Medulla oblongata (tissue), 1 donor: Measurements from ENCODE around the gene SLC35E1.

Source experiments
- DNase-seq: peaks from one replicate; pipeline ENCODE4 v3.0.0-alpha.2; 2015; ENCODE audit errors: extremely low spot score

Gene SLC35E1

GRCh38 chr19:16598848-16599247, 26.6 kb upstream of the SLC35E1 start:
- DNase-seq: no peak

DNA sequence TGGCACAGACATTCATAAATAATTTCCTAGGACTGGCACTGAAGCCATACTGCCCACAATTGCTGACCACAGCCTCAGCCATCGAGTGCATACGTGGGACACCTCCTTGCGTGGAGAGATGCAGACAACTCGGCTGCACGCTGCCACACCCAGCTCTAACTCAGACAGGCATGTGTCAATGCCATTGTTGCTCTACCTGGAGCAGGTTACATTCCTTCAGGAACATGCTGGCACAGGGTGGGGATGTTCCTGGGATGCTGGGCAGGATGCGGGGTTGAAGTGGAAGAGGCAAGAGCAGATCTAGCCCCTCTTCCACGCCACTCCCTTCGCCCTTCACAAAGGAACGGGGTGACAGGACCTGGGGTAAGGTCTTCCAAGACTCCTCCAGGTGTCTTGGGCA, 24.2 kb upstream of the SLC35E1 start:
- DNase-seq: no peak

DNA sequence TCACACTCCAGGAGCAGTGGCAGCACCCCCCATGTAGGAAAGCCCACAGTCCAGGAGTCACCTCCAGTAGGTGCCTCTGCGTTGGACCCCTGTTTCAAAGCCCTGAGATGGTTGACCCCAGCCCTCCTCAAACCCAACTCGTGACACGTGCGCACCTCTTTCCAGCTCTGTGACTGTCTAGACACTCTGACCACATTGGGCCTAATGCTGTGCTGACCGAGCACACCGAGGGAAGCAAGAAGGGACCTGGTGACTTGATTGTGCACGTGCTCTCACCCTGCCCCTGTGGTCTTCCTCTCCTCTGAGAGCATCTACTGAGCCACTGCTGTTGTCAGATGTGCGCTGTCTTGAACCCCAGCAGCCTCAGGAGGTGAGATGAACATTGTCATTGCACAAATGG, 22.9 kb upstream of the SLC35E1 start:
- DNase-seq: no peak

DNA sequence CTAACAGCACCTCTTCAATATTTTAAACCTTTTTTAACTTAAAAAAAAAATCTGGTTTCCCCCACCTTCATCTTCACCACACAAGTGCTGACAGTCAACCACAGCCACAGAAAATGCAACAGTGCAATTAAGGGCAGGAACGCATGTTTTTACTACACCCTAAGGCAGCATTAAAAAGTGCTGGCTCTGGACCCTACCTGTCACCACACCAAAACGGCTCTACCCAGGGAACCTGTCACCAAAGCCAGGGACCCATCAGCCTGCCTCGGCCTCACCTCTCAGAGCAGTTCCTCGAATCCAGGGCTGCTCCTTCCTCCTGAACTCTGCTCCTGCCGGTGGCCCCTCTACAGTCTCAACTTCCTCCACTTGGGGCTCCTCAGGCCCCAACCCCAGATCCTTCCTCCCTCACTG, 22.5 kb upstream of the SLC35E1 start:
- DNase-seq: no peak

DNA sequence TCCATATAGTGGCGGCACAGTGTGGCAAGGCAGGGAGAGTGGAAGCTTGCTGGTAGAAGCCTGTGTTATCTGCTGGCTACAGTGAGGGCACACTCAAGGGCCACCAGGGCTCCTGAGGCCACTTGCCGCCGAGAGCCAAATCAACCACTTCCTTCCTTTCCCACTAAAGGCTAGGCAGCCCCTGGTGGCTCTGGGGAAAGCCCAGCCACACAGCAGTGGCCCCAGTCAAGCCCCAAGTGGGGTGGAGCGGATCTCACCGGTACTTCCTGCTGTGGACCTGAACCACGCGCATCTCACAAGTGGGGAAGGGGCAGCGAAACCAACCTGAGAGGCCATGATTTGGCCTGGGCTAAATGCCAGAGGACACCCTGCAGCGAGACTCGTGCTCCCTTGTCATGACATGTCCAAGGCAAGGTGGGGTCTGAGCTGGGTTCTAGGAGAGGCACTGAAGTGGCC, 21.9 kb upstream of the SLC35E1 start:
- DNase-seq: peak; percentile 41

DNA sequence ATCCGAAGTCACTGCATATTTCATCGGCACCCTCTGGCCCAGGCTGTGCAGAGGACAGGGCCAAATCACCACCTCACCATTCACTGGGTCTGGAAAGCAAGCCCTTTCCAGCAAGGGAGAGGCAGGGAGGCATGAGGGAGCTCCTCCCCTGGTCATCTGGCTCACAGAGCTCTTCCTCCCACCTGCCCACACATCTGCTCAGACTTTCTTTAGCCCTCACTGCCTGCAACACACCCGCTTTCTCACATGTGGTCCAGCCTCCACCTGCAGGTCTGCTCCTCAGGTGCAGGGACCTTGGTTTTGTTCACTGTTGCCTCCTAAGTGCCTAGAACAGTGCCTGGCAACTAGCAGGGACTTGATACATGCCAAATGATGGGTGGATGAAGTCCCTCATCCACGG, 21.0 kb upstream of the SLC35E1 start:
- no peak for DNase-seq

DNA sequence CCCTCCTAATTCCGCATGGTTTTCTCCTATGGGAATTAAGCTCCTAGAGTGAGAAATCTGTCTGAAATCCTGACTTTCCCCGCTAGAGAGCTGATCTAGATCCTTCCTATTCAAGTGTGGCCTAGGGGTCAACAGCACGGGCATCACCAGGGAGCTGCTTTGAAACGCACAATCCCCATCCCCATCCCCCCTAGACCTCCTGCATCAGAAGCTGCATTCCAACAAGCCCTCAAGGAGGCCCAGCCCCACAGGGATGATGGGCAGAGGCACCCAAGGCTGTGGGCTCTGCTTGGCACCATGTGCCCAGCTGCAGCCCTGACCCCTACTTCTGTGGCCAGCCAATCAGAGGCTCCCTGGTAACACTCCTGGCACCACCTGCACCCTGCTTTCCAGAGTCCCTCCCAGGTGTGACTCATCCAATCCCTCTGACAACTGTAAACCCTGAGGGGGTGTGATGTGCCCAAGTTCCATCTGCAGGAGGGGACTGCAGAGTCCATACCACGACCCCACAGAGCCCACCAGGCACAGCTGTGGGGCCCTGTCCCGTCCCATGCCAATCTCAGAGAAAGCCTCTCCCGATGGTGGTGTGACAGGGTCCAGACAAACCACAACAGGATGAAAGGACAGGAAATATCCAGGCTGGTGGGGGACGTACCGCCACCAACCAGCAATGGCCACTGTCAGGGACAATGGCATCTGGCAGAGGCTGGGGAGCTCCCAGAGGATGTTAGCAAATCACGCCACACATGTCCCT, 19.8 kb upstream of the SLC35E1 start:
- no peak for DNase-seq

DNA sequence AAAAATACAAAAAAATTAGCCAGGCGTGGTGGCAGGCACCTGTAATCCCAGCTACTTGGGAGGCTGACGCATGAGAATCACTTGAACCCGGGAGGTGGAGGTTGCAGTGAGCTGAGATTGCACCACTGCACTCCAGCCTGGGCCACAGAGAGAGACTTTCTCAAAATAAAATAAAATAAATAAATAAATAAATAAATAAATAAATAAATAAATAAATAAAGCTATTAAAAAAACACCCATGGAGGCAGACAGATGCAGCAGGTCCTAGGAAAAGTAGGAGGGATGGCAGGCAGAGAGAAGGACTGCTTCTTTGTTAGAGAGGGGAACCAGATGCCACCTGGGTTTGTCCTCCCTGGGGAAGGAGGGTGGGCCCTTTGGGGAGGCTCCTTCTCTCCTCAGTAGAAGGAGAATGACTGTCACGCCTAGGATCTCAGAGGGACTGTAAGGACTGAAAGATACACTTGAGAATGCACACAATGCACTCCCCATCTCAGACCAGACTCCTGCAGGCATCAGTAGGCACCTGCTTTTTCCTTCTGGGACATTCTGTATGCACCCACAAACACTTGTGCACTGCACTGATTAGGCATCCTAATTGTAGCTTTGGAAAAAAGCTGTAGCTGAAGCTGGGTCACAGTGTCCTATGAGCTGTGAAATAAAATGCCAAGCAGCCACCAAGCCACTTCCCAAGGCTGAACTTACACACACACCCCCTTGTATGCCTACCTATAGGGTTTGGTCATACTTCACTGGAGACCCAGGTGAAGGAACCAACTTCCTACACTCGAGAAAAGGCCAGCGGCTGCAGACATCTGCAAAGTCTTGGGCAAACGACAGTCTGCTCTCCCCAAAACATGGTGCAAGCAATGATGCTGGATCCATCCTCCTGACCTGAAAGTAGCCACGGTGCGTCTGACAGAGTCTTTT, 18.9 kb upstream of the SLC35E1 start:
- DNase-seq: no peak

DNA sequence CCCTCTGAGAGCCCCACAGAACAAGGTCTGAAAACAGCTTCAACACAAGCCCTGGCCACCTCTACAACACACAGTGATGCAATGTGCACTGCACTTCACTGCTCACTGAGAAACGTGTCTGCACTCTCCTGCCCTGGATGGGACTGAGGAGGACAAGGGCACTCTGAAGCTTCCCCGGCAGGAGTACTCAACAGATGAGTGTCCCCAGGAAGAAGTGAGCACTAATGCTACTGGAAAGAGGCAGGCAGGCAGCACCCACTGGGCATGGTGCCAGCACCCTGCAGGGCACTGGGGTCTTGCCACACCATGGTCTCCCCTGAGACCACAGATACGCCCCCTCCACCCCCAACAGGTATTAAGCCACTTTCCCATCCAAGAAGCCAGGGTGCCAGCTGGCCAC, 17.7 kb upstream of the SLC35E1 start:
- no peak for DNase-seq

DNA sequence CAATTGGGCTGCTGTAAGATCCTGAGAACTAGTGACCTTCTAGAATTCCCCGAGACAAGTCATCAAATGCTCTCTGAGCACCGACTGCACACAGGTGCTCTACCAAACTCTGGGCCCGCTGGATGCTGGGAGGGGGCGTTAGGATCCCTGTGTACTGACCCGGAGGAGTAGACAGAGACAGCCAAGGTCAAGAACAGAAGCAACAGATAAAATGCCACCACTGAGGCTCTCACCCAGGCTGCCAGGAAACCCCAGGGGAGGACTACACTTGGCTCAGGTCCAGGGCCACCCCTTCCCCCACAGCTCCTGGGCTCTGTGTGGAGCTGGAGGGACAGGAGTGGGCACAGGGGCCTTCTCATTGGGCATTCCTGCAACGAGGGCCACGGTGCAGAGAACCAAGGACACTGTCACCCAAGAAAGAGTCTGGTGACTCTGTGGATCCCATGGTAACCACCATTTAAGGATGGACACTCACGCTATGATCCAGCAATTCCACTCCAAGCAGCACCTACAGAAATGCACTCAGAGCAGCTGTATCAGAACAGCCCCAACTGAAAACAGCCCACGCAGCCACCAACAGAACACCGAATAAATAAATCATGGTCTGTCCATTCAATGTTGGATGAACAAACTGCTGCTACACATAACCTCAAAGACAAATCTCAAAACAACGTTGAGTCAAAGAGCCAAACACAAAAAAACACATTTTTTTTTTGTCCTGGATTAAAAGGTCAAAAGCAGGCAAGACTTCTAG, 16.8 kb upstream of the SLC35E1 start:
- no peak for DNase-seq

DNA sequence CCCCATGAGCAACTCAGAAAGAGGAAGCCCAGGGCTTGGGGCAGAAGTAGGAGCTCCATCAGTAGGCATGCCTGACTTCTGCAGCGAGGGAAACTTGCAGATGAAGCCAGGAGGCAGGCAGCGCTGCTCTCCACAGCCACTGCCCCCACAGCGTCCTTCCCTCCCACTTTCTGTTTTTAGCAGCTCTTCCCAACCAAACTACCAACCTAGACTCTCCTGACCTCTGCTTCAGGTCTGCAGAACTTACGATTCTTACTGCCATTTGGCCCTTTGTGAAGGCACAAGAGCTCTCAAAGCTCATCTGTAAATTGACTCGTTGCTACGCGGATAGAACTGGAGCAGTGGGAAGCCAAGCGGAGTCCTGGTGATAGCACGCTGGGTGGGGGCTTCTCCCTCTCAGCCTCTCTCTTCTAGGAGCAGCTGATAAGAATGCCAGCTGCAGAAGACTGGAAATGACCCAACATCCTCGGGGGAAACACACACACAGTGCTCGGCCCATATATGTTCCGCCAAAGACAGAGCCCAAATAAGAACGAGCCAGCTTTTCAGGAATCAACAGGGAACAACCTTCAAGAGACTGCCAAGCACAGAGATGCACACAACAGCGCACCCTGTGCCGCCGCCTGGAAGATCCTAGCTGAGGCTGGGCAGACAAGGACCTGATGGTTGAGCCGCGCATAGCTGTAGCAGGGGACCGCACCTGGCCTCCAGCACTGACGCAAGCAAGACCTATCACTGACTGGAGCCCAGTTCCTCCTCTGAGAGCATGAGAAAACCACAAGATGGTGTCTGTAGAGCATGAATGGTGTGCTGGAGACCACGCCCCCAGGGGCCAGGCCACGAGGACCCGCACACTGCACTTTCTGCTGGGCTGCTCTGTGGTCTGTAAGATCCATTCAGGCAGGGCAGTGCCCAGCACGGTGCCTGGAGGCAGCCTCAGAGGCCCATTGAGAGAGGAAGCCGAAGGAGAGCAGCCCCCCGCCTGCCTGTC, 15.9 kb upstream of the SLC35E1 start:
- DNase-seq: peak; percentile 70

- no peak for DNase-seq
Observed at GRCh38 chr19:16586991-16587832, 15.0 kb upstream of the SLC35E1 start.

- no peak for DNase-seq
Observed at GRCh38 chr19:16586477-16586871, 14.3 kb upstream of the SLC35E1 start.

- peak; percentile 48 for DNase-seq
Observed at GRCh38 chr19:16585808-16586476, 13.7 kb upstream of the SLC35E1 start.

DNA sequence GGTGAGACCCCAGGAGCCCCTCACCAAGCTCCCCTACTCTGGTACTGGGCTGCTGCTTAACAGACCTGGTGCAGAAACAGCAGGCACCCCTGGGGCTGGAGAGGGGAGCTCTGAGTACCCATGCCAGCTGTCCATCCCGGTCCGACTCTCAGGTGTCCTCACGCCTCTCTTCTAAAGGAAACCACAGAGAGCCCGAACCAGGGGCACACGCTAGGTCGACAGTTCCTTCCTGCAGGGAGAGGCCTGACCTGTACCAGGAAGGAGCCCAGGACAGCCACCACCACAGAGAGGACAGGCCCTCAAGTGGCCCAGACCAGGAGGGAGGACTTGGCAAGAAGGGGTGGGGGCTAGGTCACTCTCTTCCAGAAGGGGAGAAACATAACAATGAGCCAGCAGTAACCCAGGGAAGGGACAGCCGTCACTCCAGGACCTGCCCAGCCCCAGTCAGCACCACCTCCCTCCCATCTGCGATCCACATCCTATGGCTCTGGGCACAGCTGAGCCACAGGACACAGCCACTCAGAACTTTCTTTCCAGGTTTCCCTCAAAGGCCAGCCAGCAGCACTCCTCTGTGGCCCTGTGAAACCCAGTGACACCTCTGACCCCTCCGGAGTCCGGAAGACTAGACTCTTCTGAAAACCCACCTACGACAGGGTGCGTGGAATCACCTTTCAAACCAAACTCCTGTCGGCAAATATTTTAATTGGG, 13.0 kb upstream of the SLC35E1 start:
- no peak for DNase-seq

- DNase-seq: peak; percentile 92
Observed at GRCh38 chr19:16584248-16585093, 12.3 kb upstream of the SLC35E1 start.

DNA sequence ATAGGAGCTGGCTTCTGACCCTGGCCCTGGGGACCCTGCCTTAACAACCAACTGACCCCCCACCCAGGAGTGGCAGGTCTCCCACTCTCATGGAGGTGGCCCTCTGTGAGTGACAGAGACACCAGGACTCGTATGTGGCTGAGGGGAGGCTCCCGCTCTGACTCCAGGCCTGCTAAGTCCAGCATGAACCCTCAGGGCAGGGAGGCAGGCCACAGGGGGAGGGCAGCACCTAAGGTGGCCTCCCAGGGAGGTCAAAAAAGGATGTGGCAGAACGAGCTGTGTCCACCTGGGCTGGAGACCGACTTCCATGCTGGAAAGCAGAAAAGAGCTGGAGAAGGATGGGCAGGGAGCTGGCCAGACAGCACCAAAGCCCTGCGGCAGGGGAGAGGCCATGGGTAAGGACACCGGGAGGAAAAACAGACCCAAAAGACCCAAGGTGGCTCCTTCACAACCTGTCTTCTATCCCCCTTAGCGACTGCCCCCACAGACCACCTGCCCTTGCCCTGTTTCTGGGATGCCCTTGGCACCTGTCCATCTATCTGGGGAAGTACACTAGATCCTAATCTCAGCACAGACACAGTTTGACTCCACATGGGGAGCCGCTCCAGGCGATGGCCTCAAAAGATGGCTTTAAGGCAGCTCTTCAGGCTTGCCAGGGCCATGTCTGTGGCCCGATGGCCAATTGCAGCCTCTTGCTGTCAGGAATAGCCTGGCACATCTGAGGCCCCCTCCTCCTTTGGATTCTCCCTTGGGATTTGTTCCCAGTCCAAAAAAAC, 10.5 kb upstream of the SLC35E1 start:
- DNase-seq: no peak
